ENCODE data around the gene MAP3K20.
"Not testable (repeated sequence)": the region's sequence is repeated elsewhere in the genome, so short reads cannot be mapped to it uniquely, and the experiment has no call there.

Gene MAP3K20

DNA sequence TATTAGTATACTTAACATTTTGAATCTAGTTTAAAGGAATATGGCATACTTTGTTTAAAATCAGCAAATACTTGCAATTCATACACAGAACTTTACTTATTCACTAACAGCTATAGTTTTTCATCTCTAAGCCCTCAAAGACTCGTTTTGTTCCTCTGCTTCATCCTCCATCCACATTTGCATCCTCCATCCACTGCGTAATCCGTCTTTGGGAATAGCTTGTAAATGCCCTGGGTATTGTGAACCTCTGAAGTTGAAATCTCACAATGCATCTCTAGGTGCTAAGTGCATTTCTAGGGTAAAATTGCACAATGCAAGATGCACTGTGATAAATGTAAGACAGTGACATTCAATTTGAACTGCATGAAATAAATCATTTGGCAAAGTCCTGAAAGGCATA, 163.2 kb downstream of the MAP3K20 start:
- DNase-seq = no peak

DNA sequence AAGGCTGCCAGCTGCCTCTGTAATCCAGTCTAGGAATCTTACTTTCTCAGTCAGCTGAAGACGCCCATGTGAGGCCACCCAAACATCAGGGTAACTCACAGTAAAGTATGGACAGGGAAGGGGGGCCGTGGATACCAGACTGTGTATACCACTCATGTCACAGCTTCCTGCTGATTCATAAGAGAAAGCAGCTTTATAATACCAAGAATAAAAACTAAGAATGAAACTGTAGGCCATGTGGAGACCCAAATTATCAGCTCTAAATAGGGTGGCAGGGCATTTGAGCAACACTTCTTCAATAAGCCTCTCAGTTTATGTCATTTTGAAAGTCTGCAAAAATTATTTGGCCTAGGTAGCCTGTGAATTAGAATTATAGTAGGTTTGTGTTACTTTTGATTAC, 164.0 kb downstream of the MAP3K20 start:
- no peak for DNase-seq

DNA sequence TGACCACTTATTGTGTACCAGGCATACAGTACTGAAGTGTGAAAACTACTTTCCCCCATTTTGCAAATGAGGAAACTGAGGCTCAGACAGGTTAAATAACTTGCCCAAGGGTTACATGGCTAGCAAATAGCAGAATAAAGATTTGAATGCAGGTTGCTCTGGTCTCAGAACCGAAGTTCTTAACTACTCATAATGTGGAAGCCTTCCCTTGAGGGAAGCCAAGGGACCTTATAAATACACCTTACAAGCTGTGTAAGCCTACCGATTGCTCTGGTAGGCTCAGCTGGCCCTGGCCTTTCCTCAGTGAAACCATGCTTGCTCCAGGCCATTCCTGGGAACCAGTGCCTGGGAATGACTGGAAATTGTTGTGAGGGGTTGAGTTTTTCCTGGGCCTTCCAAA, 164.4 kb downstream of the MAP3K20 start:
- DNase-seq = no peak

DNA sequence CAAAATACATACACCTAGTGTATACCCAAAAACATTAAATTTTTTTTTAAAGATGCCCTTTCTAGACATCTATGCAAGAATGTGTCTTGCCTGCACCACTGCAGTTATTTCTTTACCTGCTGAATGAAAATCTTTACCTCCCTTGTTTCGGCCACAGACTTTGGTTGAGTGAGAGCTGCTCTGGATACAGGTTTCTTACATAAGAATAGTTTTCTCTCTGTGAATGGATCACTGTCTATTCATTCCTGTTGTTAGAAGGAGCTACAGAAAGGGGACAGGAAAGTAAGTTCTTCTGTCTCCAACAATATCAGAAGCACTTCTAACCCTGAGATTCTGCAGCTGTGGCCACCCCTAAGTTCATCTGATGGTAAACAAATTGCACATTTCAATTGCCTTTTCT, 166.0 kb downstream of the MAP3K20 start:
- DNase-seq = no peak

DNA sequence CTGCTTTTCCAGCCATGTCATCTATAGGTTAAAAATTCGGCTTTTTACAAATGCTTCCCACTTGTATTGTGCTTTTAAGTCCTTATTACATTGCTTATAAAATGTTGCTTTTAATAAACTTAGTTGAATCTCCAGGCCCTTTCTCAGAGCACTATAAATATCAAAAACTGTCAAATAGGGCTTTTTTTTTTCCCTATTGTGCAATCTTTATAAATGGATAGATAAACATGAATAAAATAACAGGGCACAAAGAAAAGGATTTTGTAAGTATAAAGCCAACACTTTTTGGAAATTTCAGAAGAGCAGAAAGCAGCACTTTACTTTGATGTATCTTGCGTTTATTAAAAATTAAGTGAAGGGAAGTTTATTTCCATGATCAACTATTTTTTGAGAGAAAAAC, 171.5 kb downstream of the MAP3K20 start:
- DNase-seq = no peak

DNA sequence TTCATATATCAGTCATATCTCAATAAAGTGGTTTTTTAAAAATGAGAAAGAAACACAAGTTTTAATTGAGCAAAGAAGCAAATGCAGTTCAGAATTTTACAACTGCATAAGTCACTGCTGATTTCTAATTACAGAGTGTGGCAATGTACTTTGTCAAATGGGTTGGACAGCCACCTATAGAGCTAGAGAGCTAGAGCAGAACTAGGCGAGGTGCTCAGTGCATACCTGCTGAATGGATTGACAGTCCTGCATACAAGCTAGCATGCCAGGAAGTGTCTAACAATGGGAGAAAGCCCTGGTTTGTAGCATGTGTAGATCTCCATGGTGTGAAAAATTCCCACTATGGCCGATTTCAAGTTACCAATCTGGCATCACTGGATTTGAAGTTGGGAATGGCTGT, 172.7 kb downstream of the MAP3K20 start:
- peak; percentile 28 for DNase-seq

DNA sequence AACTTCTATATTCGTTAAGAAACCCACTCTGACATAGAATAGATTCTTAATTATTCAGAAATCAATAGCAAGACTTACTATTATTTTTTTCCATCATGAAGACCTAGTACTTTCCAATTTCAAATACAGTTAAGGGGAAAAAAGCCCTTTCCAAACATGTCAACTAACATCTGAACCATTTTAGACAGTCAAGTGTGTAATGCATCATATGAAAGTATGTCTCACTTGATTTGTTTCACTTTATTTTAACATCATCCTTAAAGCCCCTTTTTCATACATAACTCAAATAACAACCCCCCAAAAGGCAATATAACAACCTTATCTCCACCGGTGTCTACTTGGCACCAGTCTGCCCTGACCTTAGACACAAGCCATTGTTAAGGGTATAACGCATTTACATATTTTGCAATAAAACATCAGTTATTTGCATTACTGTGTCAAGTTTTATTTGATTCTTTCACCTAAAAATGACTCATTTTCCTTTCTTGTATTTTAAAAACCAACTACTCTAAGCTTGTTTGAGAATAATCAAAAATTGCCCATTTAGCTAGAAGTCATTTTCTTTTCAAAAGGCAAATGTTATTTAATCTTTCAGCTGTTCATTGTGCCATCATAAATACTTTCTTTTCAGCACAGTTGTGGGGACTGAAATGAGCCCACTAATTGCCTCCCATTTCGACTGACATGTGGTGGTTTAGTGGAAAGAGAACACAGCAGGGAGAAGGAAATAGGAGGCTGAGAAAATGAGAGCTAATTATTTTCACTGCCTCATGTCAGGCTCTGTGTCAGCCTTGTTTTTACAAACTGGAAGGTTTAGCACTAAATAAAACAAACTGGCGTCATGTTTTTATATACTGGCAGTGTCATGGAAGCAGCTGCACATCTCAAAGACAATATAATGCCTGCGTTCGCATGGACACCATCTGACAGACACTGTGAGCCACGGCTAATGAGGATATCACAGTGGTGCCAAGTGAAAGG, 174.3 kb downstream of the MAP3K20 start:
- DNase-seq = peak; percentile 95

DNA sequence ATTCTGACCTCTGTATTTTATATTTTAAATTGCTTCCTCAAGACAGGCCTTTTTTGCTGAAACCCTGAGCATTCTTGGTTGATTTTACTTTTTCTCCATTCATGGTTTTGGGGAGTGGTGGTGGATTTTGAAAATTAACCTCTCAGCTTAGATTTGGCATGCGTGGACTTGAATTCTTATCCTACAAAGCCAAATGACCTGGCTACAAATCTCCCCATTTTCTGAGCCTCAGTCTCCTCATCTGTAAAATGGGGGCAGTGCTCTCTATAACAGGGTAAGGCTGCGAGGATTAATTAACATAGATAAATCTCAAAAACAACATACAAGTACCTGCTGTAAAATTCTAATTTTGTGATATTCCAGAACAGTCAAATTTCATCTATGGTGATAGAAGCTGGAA, 175.6 kb downstream of the MAP3K20 start:
- no peak for DNase-seq

DNA sequence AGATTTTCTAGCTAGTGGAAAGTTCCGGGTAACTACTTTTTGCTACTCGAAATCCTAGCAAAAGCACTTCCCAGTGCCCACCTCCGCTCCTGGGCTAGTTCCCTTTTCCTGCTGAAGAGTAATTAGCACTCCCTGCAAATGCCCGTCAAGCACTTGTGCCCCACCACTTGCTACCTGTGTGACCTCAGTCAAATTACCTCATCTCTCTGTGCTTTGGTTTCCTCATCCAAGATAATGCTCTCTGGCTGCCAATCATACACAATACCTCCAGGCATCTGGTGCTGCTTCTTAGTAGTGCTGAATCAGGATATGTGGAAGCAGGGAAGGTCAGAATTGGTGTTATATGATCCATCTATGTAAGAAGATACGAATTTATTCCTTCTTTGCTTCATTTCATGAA, 176.9 kb downstream of the MAP3K20 start:
- DNase-seq = no peak

DNA sequence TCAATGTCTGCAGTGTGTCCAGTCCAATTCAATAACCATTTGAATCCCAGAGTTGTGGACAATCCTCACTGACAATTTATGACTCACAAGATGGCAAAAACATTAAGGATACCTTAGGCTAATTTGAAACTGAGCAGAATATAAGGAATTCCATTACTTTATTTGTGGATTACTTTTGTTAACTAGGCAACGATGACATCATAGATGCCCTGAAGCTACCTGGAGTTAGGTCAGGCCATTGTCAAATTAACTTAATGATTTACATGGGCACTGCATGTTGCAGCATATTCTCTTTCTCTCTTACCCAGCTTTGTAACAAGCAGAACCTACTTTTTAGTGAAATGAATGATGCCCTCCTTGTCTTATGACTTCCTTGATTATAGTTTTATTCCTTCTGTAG, 179.0 kb downstream of the MAP3K20 start:
- no peak for DNase-seq

DNA sequence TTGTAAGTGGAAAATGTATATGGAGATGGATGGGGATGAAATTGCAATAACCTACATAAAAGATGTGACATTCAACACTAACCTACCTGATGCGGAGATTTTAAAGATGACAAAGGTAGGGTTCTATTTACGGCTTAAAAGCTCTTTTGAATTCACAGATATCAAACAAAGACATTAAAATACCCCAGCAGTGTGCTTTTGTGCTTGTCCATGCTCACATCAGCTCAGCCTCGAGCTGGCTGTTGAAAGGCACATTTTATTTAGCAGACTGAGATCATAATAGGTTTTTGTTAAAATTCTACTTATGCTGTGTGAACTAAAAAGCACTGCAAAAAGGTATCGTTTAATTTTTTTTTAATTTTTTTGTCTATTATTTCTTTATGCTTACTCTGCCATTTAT, 183.1 kb downstream of the MAP3K20 start:
- peak; percentile 19 for DNase-seq

DNA sequence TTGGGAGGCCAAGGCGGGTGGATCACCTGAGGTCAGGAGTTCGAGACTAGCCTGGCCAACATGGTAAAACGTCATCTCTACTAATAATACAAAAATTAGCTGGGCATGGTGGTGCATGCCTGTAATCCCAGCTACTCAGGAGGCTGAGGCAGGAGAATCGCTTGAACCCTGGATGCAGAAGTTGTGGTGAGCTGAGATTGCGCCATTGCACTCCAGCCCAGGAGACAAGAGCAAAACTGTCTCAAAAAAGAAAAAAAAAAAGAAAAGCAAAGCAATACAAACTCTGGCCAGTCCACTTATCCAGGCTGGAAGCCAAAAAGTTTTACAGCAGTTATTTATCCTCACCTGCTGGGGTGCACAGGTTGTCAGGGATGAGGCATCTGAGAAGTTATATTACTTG, 186.7 kb downstream of the MAP3K20 start:
- not testable (repeated sequence) for DNase-seq

DNA sequence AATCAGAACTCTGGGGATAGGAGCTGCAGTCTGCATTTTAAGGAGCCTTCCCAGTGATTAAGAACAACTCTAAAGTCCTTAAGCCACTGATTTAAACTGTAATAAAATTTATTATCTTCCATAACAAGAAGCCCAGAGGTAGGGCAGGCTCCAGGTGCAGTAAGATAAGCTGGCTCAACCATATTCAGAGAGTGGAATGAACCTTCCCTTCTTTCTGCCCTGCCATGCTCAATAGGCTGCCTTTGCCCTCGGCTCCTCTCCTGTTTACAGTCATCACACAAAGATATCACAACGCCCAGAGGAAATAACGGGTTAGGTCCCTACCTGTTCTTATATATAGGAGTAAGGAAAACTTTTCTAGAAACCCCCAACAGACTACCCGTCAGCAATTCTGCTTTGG, 188.5 kb downstream of the MAP3K20 start:
- DNase-seq = no peak

DNA sequence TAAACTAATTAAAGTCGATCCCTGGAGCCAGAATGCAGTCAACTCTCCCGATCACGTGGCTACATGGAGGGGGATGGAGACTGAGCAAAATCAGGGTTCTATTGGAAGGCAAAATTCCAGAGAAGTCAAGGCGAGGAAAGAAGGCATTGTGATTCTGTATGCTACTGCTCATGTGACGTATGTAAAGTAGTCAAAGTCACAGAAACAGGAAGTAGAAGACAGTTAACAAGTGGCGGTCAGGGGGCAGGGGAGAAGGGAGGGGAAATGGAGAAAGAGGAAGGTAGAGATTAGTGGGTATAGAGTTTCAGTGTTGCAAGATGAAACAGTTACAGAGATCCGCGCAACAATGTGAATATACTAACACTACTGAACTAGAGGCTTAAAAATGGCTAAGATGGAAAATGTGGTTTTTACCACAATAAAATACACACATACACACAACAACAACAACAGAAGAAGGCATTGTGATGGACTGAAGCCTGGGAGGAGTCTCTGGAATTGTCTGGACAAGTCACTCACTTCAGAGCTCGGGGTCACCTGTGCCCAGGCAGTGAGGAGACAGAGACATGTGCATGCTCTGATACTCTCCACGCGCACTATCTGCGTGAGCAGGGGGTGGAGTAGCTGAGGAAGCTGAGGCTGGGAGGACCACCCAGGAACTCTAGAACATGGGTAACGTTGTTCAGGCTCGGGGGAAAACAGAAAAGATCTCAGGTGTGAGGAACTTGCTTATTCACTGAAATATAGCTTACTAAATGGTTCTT, 189.1 kb downstream of the MAP3K20 start:
- DNase-seq = no peak

DNA sequence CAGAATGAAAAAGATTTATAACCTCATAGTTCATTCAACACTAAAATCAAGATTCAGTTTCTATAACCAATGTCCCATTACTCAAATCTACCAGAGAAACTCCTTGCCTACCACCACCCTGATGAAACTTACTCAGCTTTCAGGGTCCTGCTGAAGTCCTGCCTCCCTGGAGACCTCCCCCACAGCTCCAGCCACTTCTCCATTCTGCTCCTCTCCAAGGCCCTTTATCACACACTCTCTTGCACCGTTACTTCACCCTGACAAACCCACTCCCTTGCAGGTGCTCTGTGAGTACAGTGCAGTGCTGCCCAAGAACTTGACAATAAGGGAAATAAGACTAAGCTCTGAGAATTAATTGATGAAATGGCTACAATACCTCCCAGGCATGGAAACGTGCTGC, 195.5 kb downstream of the MAP3K20 start:
- no peak for DNase-seq

DNA sequence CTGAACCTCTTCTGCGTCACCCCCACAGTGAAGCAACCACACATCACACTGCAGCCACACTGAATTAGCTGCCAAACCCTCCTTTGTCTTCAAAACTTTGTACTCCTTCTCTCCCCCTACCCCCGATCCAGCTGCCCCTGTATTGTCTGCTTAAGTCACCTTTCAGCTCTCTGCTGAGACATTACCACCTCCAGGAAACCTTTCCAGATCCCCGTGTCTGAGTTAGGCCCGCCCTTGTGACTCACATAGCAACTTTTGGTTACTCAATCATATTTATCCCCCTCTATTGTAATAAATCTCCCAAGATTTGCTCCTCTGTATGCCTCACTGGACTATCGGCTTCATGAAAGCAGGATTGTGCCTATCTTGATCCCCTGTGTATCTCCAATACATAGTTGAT, 196.2 kb downstream of the MAP3K20 start:
- no peak for DNase-seq

DNA sequence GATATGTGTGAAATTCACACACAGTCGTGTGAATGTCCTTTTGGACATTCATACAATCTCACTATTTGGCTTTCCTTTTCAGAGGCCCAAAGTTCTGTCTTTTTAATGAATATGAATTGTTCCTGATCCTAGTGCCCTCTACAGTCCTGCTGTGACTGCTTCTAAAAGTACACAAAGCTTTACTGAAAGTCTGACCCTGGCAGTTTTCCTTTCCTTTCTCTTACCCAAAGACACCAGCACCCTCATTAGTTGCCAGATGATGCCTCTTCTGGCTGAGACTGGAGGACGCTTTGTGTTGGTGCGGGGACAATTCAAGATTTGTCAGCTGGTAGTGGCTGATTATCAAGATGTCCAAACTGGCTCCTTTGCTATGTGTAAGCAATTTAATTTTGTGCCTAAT, 197.2 kb downstream of the MAP3K20 start:
- DNase-seq = peak; percentile 61

DNA sequence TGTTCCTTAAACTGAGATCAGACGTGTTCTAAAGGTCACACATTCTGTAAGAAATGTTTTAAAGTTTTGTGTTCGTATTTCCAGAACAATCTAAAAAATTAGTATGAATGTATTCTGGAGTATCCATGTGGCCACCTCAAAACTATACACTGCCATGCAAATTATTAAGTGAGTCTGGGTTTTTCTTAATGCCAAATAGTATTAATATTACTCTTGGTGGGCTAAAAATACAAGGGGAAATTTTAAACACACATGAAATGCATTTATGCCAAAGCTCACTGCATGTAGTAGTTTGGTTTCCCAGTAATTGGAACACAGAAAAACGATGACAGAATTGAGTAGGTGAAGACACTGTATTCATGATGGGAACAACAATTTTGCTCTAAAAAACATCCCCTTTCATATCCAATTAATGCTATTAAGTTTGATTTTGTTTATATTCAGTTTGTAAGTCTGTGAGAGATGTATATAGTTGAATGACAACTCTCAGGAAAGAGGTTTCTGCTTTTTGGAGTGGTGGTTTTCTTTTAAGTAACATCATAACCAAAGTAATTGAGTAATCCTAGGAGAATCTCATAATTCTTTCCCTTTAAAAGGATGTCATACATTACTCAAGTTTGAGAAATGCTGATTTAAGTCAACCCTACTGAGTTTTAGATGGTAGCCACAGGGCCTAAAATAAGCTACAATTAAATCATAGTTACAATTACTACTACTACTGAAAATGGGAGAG, 203.3 kb downstream of the MAP3K20 start:
- DNase-seq = no peak

DNA sequence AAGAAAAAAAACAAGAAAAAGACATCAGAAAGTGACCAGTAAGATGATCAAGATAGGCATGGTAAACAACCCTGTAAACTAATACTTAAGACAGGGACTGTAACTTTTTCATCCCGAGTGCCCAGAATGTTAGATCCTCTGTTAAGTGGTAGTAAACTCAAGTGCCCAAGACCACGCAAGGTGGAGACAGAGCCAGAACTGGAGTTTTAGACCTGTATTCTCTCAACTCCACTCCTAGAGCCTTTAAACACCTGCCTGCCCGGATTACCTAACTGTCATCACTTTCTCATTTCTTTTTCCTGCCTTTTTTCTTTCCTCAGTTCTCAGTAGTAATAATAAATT, 203.9 kb downstream of the MAP3K20 start:
- no peak for DNase-seq

DNA sequence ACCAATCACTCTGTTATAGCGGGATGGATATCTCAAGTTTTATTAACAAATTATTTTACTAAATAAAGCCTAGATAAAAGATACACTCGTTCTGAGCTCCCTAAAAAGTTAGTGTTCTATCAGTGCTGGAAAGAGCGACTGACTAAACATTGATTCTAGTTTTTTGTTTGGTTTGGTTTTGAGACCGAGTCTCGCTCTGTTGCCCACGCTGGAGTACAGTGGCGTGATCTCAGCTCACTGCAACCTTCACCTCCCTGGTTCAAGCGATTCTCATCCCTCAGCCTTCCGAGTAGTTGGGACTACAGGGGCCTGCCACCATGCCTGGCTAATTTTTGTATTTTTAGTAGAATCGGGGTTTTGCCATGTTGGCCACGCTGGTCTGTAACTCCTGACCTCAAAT, 205.2 kb downstream of the MAP3K20 start:
- no peak for DNase-seq

DNA sequence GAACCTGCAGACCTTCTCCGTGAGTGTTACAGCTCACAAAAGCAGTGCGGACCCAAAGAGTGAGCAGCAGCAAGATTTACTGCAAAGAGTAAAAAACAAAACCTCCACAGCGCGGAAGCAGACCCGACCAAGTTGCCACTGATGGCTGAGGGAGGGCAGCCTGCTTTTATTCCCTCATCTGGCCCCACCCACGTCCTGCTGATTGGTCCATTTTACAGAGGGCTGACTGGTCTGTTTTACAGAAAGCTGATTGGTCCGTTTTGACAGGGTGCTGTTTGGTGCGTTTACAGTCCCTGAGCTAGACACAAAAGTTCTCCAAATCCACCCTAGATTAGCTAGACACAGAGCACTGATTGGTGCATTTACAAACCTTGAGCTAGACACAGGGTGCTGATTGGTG, 206.3 kb downstream of the MAP3K20 start:
- DNase-seq = not testable (repeated sequence)

DNA sequence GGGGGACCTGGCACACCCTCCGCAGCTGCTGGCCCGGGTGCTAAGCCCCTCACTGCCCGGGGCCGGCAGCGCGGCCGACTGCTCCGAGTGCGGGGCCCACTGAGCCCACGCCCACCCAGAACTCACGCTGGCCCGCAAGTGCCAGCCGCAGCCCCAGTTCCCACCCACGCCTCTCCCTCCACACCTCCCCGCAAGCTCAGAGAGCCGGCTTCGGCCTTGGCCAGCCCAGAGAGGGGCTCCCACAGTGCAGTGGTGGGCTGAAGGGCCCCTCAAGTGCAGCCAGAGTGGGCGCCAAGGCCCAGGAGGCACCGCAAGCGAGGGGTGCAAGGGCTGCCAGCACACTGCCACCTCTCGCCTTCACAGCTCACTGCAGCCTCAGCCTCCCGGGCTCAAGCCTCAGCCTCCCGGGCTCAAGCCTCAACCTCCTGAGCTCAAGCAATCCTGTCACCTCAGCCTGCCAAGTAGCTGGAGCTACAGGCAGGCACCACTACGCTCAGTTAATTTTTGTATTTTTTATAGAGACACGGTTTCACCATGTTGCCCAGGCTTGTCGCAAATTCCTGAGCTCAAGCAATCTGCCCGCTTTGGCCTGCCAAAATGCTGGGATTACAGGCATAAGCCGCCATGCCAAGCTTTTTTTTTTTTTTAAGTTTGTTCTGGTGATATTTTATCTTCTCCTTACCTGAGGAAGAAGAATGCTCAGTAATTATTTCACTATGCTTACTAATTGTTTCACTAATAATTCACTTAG, 207.3 kb downstream of the MAP3K20 start:
- no peak for DNase-seq
